HCT116 (cell line): ENCODE data around the gene ZBTB7C. TPM values are rescaled to one million over a fixed set of nuclear protein-coding genes. Genes with fewer than 3 reads are reported as not detected.

Source experiments
- ATAC-seq: fragments of 200-7000 bp; cut with Tn5 transposase; 2 replicates; pipeline ENCODE4 v1.9.1; 2020; ENCODE audit warnings: mild to moderate bottlenecking, moderate library complexity
- BruUV-seq: library from RNA; stranded (reverse); fragments of 400-500 nt; replicated peaks from 2 replicates; lab custom pipeline; 2021; lab: Mats Ljungman, UMichigan
- CTCF ChIA-PET: fragments of 300-600 bp; sonication (Branson Sonifier 250); formaldehyde crosslinking; loops from one replicate; lab custom pipeline; 2021; ENCODE audit warnings: antibody characterized with exemption; lab: Charles Lee
- POLR2A ChIA-PET: fragments of 300-600, 350-600 bp; sonication (Branson Sonifier 250); formaldehyde crosslinking; loops from one replicate; lab custom pipeline; 2021; ENCODE audit warnings: antibody characterized with exemption; lab: Charles Lee
- RAD21 ChIA-PET, 2 experiments: fragments of 300-600 bp; sonication (Branson Sonifier 250); formaldehyde crosslinking; loops; one replicate each; lab custom pipeline; 2023; ENCODE audit warnings: low total read pairs in 2 of 2; ENCODE audit not compliant: uncharacterized antibody in 2 of 2, unreplicated experiment in 2 of 2, low non-redundant PET in 1 of 2; lab: Charles Lee
- DNase-seq: peaks from one replicate; pipeline ENCODE4 v3.0.0-alpha.2; 2010; ENCODE audit warnings: low read depth, low spot score
- H2AFZ ChIP-seq: fragments of 200-600 bp; shearing (Covaris generic), sonication (generic); 2 replicates; pipeline ENCODE4 v1.6.1; 2017; ENCODE audit warnings: low read depth, mixed run types, mixed read lengths, antibody characterized with exemption, low read length; ENCODE audit not compliant: poor library complexity, severe bottlenecking
- H3K27ac ChIP-seq: 2 replicates; pipeline ENCODE4 v1.5.1; 2012; ENCODE audit warnings: low read depth, low read length
- H3K27me3 ChIP-seq: fragments of 200-600 bp; sonication (generic); 2 replicates; pipeline ENCODE4 v1.6.1; 2016; ENCODE audit warnings: mixed run types, low read length, mixed read lengths; ENCODE audit not compliant: insufficient read depth
- H3K36me3 ChIP-seq, 2 experiments: fragments of 200-500 bp in 1 of 2; fragments of 200-600 bp in 1 of 2; sonication (Bioruptor generic) in 1 of 2; sonication (generic) in 1 of 2; 2 replicates each; pipeline versions ENCODE4 v1.5.1 to v1.6.1; 2014 to 2016; ENCODE audit warnings: low read length in 2 of 2, inconsistent platforms in 1 of 2, mixed read lengths in 1 of 2, mixed run types in 1 of 2; ENCODE audit not compliant: insufficient read depth in 2 of 2, control insufficient read depth in 1 of 2
- H3K4me1 ChIP-seq, 2 experiments: fragments of 200-600 bp in 1 of 2; sonication (generic) in 1 of 2; 2 replicates each; pipeline versions ENCODE4 v1.5.1 to v1.6.1; 2012 to 2017; ENCODE audit warnings: low read length in 2 of 2, inconsistent platforms in 1 of 2, mild to moderate bottlenecking in 1 of 2, mixed read lengths in 1 of 2, mixed run types in 1 of 2, moderate library complexity in 1 of 2; ENCODE audit not compliant: insufficient read depth in 2 of 2, control insufficient read depth in 1 of 2
- H3K4me2 ChIP-seq: fragments of 200-600 bp; sonication (generic); 2 replicates; pipeline ENCODE4 v1.6.1; 2017; ENCODE audit warnings: mixed run types, low read length, mixed read lengths
- H3K4me3 ChIP-seq, 2 experiments: fragments of 200-600 bp in 1 of 2; sonication (generic) in 1 of 2; replicated peaks in 1 of 2; 2 replicates each; pipeline ENCODE4 v1.5.1; 2011 to 2016; ENCODE audit warnings: low read length in 2 of 2, control low read depth in 1 of 2, low read depth in 1 of 2, mild to moderate bottlenecking in 1 of 2, mixed read lengths in 1 of 2, mixed run types in 1 of 2
- H3K79me2 ChIP-seq: fragments of 200-600 bp; sonication (generic); 2 replicates; pipeline ENCODE4 v1.6.1; 2017; ENCODE audit warnings: mild to moderate bottlenecking, mixed run types, low read length, moderate library complexity, mixed read lengths; ENCODE audit not compliant: insufficient read depth
- H3K9ac ChIP-seq: fragments of 200-600 bp; sonication (generic); 2 replicates; pipeline ENCODE4 v1.6.1; 2016; ENCODE audit warnings: low read length, mixed read lengths
- H3K9me2 ChIP-seq: fragments of 200-600 bp; sonication (generic), shearing (Covaris generic); 2 replicates; pipeline ENCODE4 v1.6.1; 2017; ENCODE audit warnings: mixed run types, mild to moderate bottlenecking, moderate library complexity; ENCODE audit not compliant: insufficient read depth
- H3K9me3 ChIP-seq, 2 experiments: fragments of 200-500 bp in 1 of 2; fragments of 200-600 bp in 1 of 2; sonication (Bioruptor generic) in 1 of 2; sonication (generic) in 1 of 2; 2 replicates each; pipeline ENCODE4 v1.6.1; 2014 to 2017; ENCODE audit warnings: low read length in 2 of 2, mixed read lengths in 2 of 2, inconsistent platforms in 1 of 2, low read depth in 1 of 2, mild to moderate bottlenecking in 1 of 2, mixed run types in 1 of 2, moderate library complexity in 1 of 2; ENCODE audit not compliant: control insufficient read depth in 1 of 2, insufficient read depth in 1 of 2
- H4K20me1 ChIP-seq: fragments of 200-600 bp; sonication (generic), shearing (Covaris generic); 2 replicates; pipeline ENCODE4 v1.6.1; 2017; ENCODE audit warnings: mixed run types, mild to moderate bottlenecking, moderate library complexity; ENCODE audit not compliant: insufficient read depth
- CEBPB ChIP-seq: IDR thresholded peaks from 2 replicates; pipeline ENCODE4 v1.6.1; 2012; ENCODE audit warnings: low read depth
- CTCF ChIP-seq, 3 experiments: fragments of 200-600 bp in 1 of 3; sonication (generic) in 1 of 3; IDR thresholded peaks in 2 of 3; conservative IDR thresholded peaks in 1 of 3; 2 replicates each; pipeline ENCODE4 v1.5.1; 2012 to 2017; ENCODE audit warnings: low read depth in 2 of 3, low read length in 2 of 3, antibody characterized with exemption in 1 of 3, borderline replicate concordance in 1 of 3, control low read depth in 1 of 3, mild to moderate bottlenecking in 1 of 3, mixed read lengths in 1 of 3, mixed run types in 1 of 3, moderate library complexity in 1 of 3; ENCODE audit not compliant: insufficient read depth in 1 of 3
- ELF1 ChIP-seq: IDR thresholded peaks from 2 replicates; pipeline ENCODE4 v1.6.1; 2012; ENCODE audit warnings: low read depth, borderline replicate concordance
- EZH2phosphoT487 ChIP-seq: fragments of 200-600 bp; IDR thresholded peaks from 2 replicates; pipeline ENCODE4 v1.6.1; 2018; ENCODE audit warnings: antibody characterized with exemption, borderline replicate concordance
- FOSL1 ChIP-seq: IDR thresholded peaks from 2 replicates; pipeline ENCODE4 v1.6.1; 2012; ENCODE audit warnings: low read depth
- SIN3A ChIP-seq: IDR thresholded peaks from 2 replicates; pipeline ENCODE4 v1.6.1; 2012; ENCODE audit warnings: low read depth
- SRF ChIP-seq: IDR thresholded peaks from 2 replicates; pipeline ENCODE4 v1.6.1; 2012; ENCODE audit warnings: low read depth
- TCF7L2 ChIP-seq: IDR thresholded peaks from 2 replicates; pipeline ENCODE4 v1.7.0; 2011; ENCODE audit warnings: borderline replicate concordance, inconsistent platforms; ENCODE audit not compliant: insufficient read depth, insufficient read length; ENCODE audit errors: extremely low read depth
- YY1 ChIP-seq: IDR thresholded peaks from 2 replicates; pipeline ENCODE4 v1.6.1; 2011; ENCODE audit warnings: low read length, low read depth, moderate library complexity, mild to moderate bottlenecking; ENCODE audit not compliant: insufficient replicate concordance; ENCODE audit errors: extremely low read depth
- intact Hi-C: fragments of 100-400 bp; cut with micrococcal nuclease; formaldehyde crosslinking; loops from 2 replicates; pipeline ENCODE4 v1.10.0; 2022
- total RNA-seq: library from RNA; stranded (reverse); gene quantifications from one replicate; pipeline ENCODE4 v1.2.1, GENCODE V29; 2021; ENCODE audit not compliant: unreplicated experiment

The ZBTB7C gene
- total RNA-seq, 1 experiment from 2014 or later = 0.37 TPM

DNA sequence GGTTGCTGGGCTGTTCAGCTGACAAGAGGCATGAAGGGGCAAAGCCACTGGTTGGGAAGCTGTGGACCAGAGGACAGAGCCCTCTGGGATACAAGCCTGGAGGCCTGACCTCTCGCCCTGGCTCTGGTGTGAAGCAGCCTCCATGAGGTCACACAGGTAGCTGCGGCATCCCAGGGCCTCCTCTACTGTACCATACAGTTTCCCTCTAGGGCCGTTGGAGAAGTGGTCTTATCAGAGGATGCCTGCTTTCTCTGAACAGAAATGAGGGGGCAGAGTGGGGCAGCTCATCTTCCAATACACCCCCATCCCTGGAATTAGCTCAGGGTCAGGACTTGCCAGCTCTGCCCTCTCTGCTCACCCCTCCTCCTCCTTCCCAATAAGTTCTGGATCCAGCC lies 343.6 kb downstream of the ZBTB7C start:
- intact Hi-C loops = no loop called here
- H3K4me2 ChIP-seq = no peak overlapping the region

GRCh38 chr18:48064978-48065600 lies 344.1 kb downstream of the ZBTB7C start:
- POLR2A ChIA-PET = no interaction called here
- Histone ChIP-seq H4K20me1 (no peaks in the 10 kb centered on the region), H3K9me2 (no peaks in the 10 kb centered on the region), H3K27ac (no peak overlapping the region), H3K4me1 (no peaks in the 10 kb centered on the region), H3K27me3 (no peaks in the 10 kb centered on the region), H3K4me3 (no peak overlapping the region), H3K4me2 (no peak overlapping the region), H3K79me2 (no peaks in the 10 kb centered on the region), H3K9ac (no peak overlapping the region), H3K36me3 (no peaks in the 10 kb centered on the region), H2AFZ (no peak overlapping the region), H3K9me3 (no peaks in the 10 kb centered on the region)
- RAD21 ChIA-PET = no interaction called here
- BruUV-seq = no TSS peak
- no peak for DNase-seq
- no peak for ATAC-seq
- intact Hi-C loops = no loop called here
- TF ChIP-seq YY1 = no peak
- TF ChIP-seq SIN3A = no peak
- TF ChIP-seq CTCF (IDR thresholded peaks at IDR 0.05 in 2 of 3, conservative IDR thresholded peaks at IDR 0.05 in 1 of 3; ENCODE audit: borderline replicate concordance in 1 of 3, insufficient read depth in 1 of 3, low read depth in 2 of 3, low read length in 2 of 3) = no peak
- CTCF ChIA-PET = no interaction called here

More for the DNA sequence above, 343.6 kb downstream of the ZBTB7C start:
- H3K27me3 ChIP-seq = no peaks in the 10 kb centered on the region
- no peaks in the 10 kb centered on the region for H3K9me2 ChIP-seq
- no peaks in the 10 kb centered on the region for H3K4me1 ChIP-seq
- H3K79me2 ChIP-seq = no peaks in the 10 kb centered on the region
- no peak overlapping the region for H3K27ac ChIP-seq
- no peak overlapping the region for H3K9ac ChIP-seq
- H2AFZ ChIP-seq = no peak overlapping the region
- no peak overlapping the region for H3K4me3 ChIP-seq
- H3K9me3 ChIP-seq = no peaks in the 10 kb centered on the region
- ATAC-seq (no peak), DNase-seq (no peak)
- RAD21 ChIA-PET = no interaction called here
- no peaks in the 10 kb centered on the region for H3K36me3 ChIP-seq
- BruUV-seq = no TSS peak
- TF ChIP-seq YY1 (no peak), CEBPB (no peak), ELF1 (no peak), TCF7L2 (no peak), SRF (no peak), EZH2phosphoT487 (no peak), FOSL1 (no peak)
- CTCF ChIA-PET = no interaction called here
- POLR2A ChIA-PET = no interaction called here
- H4K20me1 ChIP-seq = no peaks in the 10 kb centered on the region
